ENCODE results near the gene CDRT4.

Gene CDRT4

DNA sequence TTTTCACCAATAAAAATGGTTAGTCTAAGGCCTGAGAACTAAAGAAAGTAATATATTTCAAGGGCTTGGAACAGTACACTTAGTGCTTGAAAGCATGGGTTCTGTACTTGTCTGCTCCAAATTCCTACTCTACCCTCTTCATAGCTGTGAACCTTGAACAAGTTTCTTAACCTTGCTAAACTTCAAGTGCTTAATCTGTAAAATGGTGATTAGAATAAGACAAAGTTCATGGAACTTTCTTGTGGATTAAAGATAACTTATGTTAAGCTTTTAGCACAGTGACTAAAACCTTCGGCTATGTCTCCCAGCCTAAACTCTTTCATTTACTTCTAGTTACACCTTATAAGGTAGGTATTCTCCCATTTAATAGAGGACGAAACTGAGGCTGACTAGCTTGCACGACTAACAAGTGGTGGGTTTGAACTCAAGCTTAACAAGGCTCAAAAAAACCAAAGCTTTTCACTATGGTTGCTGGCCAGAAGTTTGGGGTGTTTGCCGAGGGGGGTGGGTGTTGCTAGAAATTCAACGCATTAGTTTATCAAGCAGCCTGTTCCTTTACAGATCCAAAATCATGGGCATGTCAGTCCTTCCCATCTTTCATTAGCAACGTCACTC is 28.8 kb downstream of the CDRT4 start:
- H3K4me3 ChIP-seq (ENCODE audit: control insufficient read depth, low read depth, low read length): no peak overlapping the region
- TF ChIP-seq, protein P1, sequence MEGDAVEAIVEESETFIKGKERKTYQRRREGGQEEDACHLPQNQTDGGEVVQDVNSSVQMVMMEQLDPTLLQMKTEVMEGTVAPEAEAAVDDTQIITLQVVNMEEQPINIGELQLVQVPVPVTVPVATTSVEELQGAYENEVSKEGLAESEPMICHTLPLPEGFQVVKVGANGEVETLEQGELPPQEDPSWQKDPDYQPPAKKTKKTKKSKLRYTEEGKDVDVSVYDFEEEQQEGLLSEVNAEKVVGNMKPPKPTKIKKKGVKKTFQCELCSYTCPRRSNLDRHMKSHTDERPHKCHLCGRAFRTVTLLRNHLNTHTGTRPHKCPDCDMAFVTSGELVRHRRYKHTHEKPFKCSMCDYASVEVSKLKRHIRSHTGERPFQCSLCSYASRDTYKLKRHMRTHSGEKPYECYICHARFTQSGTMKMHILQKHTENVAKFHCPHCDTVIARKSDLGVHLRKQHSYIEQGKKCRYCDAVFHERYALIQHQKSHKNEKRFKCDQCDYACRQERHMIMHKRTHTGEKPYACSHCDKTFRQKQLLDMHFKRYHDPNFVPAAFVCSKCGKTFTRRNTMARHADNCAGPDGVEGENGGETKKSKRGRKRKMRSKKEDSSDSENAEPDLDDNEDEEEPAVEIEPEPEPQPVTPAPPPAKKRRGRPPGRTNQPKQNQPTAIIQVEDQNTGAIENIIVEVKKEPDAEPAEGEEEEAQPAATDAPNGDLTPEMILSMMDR (conservative IDR thresholded peaks at IDR 0.05; ENCODE audit: control insufficient read depth, insufficient read depth, low read depth, low read length): no peak
- DNase-seq (ENCODE audit: low read depth): no peak

DNA sequence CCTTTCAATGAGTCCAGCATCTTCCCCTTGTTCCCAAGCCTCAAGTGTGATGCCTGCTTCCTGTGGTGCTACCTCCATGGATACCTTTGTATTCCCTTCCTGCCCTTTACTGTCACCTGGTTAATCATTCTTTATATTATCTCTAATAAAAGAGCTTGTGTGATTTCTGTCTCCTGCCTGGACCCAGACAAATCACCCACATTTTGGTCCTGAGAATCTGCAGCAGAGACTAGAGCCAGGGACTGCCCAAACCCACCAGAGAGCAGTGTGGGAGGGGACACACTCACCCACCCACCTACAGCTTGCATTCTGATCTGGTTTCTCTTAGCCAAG is 30.2 kb downstream of the CDRT4 start:
- no peak overlapping the region for H3K4me3 ChIP-seq (ENCODE audit: control insufficient read depth, low read depth, low read length)
- TF ChIP-seq, protein P1 (conservative IDR thresholded peaks at IDR 0.05; ENCODE audit: control insufficient read depth, insufficient read depth, low read depth, low read length): no peak
- DNase-seq (ENCODE audit: low read depth): no peak

DNA sequence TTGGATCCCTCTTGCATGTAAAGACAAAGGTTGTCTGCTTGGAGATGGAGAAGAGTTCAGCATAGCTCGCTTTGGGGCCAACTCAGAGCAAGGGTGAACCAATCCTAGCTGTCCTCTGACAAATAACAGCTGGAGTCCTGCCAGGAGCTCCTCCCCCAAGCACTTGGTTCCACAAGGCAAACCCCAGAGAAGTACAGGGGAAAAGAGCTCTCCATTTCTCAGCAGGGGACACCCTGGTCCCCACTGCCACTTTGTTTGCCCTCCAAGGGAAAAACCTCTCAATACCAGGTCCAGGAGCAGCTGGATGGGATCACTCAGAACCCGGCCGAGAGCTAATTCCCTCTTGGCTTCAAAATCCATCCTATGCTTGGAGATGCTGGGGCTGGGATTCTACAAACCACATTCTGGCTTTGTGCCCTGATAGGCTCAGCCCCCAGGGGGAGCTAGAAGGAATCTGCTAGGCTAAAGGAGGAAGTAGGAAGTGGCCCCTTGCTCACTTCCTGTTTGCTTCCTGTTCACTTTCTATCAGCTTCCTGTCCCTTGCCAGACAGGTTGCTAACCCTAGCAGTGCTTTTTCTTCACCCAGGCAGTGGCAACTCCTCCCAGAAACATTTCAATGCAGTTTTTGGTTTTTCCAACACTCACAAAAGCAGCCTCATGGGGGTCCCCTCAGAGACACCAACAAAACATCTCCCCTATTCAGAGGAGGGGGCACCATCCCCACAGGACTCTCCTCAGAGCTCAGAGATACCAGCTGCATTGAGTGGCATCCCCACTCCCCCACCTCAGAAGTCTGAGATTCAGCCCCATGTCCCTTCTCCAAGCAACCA is 30.7 kb downstream of the CDRT4 start:
- TF ChIP-seq, protein P1 (conservative IDR thresholded peaks at IDR 0.05; ENCODE audit: control insufficient read depth, insufficient read depth, low read depth, low read length): peak; percentile 32
- no peak overlapping the region for H3K4me3 ChIP-seq (ENCODE audit: control insufficient read depth, low read depth, low read length)
- DNase-seq (ENCODE audit: low read depth): peak; percentile 85

DNA sequence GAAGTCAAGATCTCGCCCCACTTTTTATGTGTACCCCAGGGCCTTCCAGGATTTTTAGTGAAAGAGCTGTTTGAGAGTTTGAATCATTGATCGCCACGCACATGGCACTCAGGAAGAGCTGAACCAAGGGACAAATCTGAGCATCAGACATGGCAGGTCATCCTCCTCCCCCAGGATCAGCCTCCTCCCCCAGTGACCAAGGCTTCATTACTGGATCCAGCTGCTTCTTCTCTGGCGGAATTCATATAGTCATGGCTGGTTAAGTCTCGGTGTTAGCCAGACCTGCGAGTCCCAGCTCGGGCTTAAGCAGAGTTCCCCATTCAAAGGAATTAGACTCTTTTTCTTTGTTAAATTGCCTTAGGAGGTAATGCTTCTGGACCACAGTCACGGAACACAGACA is 32.5 kb downstream of the CDRT4 start:
- no peak overlapping the region for H3K4me3 ChIP-seq (ENCODE audit: control insufficient read depth, low read depth, low read length)
- DNase-seq (ENCODE audit: low read depth): no peak
- TF ChIP-seq, protein P1 (conservative IDR thresholded peaks at IDR 0.05; ENCODE audit: control insufficient read depth, insufficient read depth, low read depth, low read length): no peak

DNA sequence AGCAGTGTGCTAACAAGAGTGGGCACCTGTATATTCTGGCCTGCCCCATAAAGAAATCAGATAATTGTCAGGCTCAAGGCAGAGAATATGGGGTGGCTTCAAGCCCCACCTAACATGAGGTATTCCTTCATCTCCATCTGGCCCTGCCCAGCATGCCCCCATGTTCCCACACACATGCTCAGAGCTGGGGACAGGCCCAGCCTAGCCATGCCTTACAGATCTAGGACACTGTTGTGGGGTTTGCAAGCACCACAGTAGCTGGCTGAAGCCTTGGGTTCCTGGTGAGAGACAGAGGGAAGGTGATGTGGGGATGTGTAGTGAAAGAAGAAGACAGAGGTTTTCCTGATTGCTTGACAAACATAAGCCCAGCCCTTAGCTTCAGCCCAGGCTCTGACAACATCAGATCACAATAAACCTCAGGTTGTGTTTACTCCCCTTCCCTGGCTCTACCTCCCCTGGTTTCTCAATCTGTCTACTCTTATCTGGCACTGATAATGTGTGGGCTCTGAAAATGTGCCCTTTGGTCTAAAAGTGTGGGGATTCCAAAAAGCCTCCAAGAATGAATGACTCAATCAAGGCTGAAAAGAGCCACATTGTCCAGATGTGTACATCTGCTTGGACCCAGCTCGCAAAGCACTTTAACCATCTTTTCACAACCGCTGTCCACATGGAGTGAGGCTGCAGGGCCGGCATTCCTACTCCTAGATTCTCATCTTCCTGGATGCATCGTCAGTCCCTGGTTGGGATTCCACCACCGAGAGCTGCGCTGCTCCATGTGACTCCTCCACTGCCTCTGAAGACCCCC is 34.4 kb downstream of the CDRT4 start:
- TF ChIP-seq, protein P1 (conservative IDR thresholded peaks at IDR 0.05; ENCODE audit: control insufficient read depth, insufficient read depth, low read depth, low read length): no peak
- no peak overlapping the region for H3K4me3 ChIP-seq (ENCODE audit: control insufficient read depth, low read depth, low read length)
- DNase-seq (ENCODE audit: low read depth): peak; percentile 87

DNA sequence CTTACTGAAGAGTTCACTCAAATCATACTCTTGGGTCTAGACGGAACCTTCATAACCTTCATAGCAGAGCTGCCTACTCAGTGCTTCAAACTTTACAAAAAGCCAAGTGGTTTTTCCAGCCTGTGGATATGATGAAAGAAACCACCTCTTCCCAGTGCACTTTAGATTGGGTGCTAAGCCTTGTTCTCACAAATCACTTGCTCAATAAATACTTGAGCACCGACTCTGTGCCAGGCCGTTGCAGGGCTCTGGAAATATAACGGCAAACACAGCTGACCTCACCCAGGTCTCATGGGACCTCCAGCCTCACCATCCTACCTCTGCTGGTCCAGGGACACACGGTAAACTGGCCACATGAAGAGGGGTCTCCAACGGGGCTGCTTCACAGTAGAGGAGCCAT is 35.7 kb downstream of the CDRT4 start:
- no peak overlapping the region for H3K4me3 ChIP-seq (ENCODE audit: control insufficient read depth, low read depth, low read length)
- DNase-seq (ENCODE audit: low read depth): no peak
- TF ChIP-seq, protein P1 (conservative IDR thresholded peaks at IDR 0.05; ENCODE audit: control insufficient read depth, insufficient read depth, low read depth, low read length): no peak
